HEK293 (cell line): Measurements from ENCODE around the gene PIP4K2B.

Experiments used
- BCL11A ChIP-seq: fragments of 450-650 bp; formaldehyde crosslinking; IDR thresholded peaks from 2 replicates; pipeline ENCODE4 v1.5.1; 2016; ENCODE audit warnings: low read depth, missing biosample characterization, missing genetic modification characterization
- FEZF1 ChIP-seq: fragments of 450-650 bp; formaldehyde crosslinking; IDR thresholded peaks from 2 replicates; pipeline ENCODE4 v1.5.1; 2016; ENCODE audit warnings: missing biosample characterization, missing genetic modification characterization
- OSR2 ChIP-seq: fragments of 450-650 bp; formaldehyde crosslinking; IDR thresholded peaks from 2 replicates; pipeline ENCODE4 v1.5.1; 2016; ENCODE audit warnings: missing biosample characterization, missing genetic modification characterization
- ZFP41 ChIP-seq: fragments of 450-650 bp; formaldehyde crosslinking; IDR thresholded peaks from 2 replicates; pipeline ENCODE4 v1.5.1; 2016; ENCODE audit warnings: missing biosample characterization, missing genetic modification characterization, borderline replicate concordance
- ZNF155 ChIP-seq: fragments of 450-650 bp; formaldehyde crosslinking; IDR thresholded peaks from 2 replicates; pipeline ENCODE4 v1.5.1; 2016; ENCODE audit warnings: missing biosample characterization, missing genetic modification characterization
- ZNF221 ChIP-seq: fragments of 450-650 bp; formaldehyde crosslinking; IDR thresholded peaks from 2 replicates; pipeline ENCODE4 v1.5.1; 2017; ENCODE audit warnings: missing biosample characterization, missing genetic modification characterization, borderline replicate concordance
- ZNF223 ChIP-seq: fragments of 450-650 bp; formaldehyde crosslinking; IDR thresholded peaks from 2 replicates; pipeline ENCODE4 v1.5.1; 2016; ENCODE audit warnings: missing biosample characterization, missing genetic modification characterization
- ZNF248 ChIP-seq: fragments of 450-650 bp; formaldehyde crosslinking; IDR thresholded peaks from 2 replicates; pipeline ENCODE4 v1.5.1; 2017; ENCODE audit warnings: missing biosample characterization, missing genetic modification characterization
- ZNF426 ChIP-seq: fragments of 450-650 bp; formaldehyde crosslinking; IDR thresholded peaks from 2 replicates; pipeline ENCODE4 v1.5.1; 2017; ENCODE audit warnings: missing biosample characterization, missing genetic modification characterization, mild to moderate bottlenecking, inconsistent platforms, moderate library complexity
- ZNF530 ChIP-seq: fragments of 450-650 bp; formaldehyde crosslinking; IDR thresholded peaks from 2 replicates; pipeline ENCODE4 v1.5.1; 2016; ENCODE audit warnings: low read depth, missing biosample characterization, missing genetic modification characterization
- ZNF747 ChIP-seq: fragments of 450-650 bp; formaldehyde crosslinking; IDR thresholded peaks from 2 replicates; pipeline ENCODE4 v1.5.1; 2016; ENCODE audit warnings: missing biosample characterization, missing genetic modification characterization
- ZXDB ChIP-seq: fragments of 450-650 bp; formaldehyde crosslinking; IDR thresholded peaks from 2 replicates; pipeline ENCODE4 v1.5.1; 2016; ENCODE audit warnings: missing biosample characterization, missing genetic modification characterization
- TF ChIP-seq, protein P1 (sequence below): fragments of 450-650 bp; formaldehyde crosslinking; IDR thresholded peaks from 2 replicates; pipeline ENCODE4 v1.5.1; 2016; ENCODE audit warnings: missing biosample characterization, missing genetic modification characterization
- TF ChIP-seq, protein P2 (sequence below): fragments of 450-650 bp; formaldehyde crosslinking; IDR thresholded peaks from 2 replicates; pipeline ENCODE4 v1.5.1; 2016; ENCODE audit warnings: missing biosample characterization, missing genetic modification characterization, borderline replicate concordance
- TF ChIP-seq, protein P3 (sequence below): fragments of 450-650 bp; formaldehyde crosslinking; IDR thresholded peaks from 2 replicates; pipeline ENCODE4 v1.5.1; 2017; ENCODE audit warnings: missing biosample characterization, mild to moderate bottlenecking, missing genetic modification characterization, moderate library complexity
- TF ChIP-seq, protein P4 (sequence below): fragments of 450-650 bp; IDR thresholded peaks from 2 replicates; pipeline ENCODE4 v1.5.1; 2018; ENCODE audit warnings: missing biosample characterization, mild to moderate bottlenecking, missing genetic modification characterization
- TF ChIP-seq, protein P5 (sequence below): fragments of 450-650 bp; formaldehyde crosslinking; IDR thresholded peaks from 2 replicates; pipeline ENCODE4 v1.5.1; 2016; ENCODE audit warnings: missing biosample characterization, missing genetic modification characterization
- TF ChIP-seq, protein P6 (sequence below): fragments of 450-650 bp; formaldehyde crosslinking; IDR thresholded peaks from 2 replicates; pipeline ENCODE4 v1.5.1; 2016; ENCODE audit warnings: missing biosample characterization, missing genetic modification characterization
- TF ChIP-seq, protein P7 (sequence below): fragments of 450-650 bp; formaldehyde crosslinking; IDR thresholded peaks from 2 replicates; pipeline ENCODE4 v1.5.1; 2016; ENCODE audit warnings: missing biosample characterization, missing genetic modification characterization
- TF ChIP-seq, protein P8 (sequence below): fragments of 450-650 bp; formaldehyde crosslinking; conservative IDR thresholded peaks from 2 replicates; pipeline ENCODE4 v1.5.1; 2016; ENCODE audit warnings: low read depth, missing biosample characterization, missing genetic modification characterization

PIP4K2B gene

DNA sequence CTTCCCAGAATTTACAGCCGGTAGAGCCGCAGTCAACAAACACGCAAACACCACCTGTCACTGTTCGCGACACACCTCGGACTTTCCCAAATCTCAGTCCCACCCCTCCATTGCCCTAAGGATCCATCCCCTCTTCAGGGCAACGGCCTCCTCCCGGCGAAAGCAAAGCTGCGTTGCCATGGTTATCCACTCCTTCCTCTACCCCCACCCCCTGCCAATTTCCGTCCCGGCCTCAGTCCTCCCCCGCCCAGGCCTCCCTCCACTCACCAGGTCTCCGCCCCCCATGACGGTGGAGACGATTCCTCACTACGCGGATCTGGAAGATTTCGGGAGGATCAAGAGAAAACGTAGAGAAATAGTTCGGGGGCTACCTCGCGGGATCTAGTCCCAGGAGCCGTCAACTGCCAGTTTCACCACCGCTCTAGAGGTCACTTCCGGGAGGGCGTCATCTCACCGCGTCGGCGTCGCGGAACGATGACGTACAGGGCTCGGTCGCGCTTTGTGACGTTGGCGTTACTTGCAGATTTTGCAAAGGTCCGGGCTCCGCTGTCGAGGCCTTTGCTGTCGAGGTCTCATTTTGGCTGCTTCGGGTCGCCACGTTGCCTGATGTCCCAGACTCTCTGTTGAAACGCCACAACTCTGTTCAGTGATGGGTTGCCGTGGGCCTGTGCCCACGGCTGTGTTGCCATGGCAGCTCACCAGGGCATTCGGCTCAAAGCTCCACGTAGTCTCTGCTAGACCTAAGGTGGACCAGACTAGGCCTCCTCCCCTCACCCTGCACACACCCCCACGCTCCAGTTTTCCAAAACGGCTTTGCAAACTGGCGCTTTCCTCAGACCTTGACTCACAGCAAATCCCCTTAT lies 25.8 kb upstream of the PIP4K2B start, which contains the start of gene CWC25 (continued):
- TF ChIP-seq, protein P1, sequence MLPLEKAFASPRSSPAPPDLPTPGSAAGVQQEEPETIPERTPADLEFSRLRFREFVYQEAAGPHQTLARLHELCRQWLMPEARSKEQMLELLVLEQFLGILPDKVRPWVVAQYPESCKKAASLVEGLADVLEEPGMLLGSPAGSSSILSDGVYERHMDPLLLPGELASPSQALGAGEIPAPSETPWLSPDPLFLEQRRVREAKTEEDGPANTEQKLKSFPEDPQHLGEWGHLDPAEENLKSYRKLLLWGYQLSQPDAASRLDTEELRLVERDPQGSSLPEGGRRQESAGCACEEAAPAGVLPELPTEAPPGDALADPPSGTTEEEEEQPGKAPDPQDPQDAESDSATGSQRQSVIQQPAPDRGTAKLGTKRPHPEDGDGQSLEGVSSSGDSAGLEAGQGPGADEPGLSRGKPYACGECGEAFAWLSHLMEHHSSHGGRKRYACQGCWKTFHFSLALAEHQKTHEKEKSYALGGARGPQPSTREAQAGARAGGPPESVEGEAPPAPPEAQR: no peak
- TF ChIP-seq, protein P2, sequence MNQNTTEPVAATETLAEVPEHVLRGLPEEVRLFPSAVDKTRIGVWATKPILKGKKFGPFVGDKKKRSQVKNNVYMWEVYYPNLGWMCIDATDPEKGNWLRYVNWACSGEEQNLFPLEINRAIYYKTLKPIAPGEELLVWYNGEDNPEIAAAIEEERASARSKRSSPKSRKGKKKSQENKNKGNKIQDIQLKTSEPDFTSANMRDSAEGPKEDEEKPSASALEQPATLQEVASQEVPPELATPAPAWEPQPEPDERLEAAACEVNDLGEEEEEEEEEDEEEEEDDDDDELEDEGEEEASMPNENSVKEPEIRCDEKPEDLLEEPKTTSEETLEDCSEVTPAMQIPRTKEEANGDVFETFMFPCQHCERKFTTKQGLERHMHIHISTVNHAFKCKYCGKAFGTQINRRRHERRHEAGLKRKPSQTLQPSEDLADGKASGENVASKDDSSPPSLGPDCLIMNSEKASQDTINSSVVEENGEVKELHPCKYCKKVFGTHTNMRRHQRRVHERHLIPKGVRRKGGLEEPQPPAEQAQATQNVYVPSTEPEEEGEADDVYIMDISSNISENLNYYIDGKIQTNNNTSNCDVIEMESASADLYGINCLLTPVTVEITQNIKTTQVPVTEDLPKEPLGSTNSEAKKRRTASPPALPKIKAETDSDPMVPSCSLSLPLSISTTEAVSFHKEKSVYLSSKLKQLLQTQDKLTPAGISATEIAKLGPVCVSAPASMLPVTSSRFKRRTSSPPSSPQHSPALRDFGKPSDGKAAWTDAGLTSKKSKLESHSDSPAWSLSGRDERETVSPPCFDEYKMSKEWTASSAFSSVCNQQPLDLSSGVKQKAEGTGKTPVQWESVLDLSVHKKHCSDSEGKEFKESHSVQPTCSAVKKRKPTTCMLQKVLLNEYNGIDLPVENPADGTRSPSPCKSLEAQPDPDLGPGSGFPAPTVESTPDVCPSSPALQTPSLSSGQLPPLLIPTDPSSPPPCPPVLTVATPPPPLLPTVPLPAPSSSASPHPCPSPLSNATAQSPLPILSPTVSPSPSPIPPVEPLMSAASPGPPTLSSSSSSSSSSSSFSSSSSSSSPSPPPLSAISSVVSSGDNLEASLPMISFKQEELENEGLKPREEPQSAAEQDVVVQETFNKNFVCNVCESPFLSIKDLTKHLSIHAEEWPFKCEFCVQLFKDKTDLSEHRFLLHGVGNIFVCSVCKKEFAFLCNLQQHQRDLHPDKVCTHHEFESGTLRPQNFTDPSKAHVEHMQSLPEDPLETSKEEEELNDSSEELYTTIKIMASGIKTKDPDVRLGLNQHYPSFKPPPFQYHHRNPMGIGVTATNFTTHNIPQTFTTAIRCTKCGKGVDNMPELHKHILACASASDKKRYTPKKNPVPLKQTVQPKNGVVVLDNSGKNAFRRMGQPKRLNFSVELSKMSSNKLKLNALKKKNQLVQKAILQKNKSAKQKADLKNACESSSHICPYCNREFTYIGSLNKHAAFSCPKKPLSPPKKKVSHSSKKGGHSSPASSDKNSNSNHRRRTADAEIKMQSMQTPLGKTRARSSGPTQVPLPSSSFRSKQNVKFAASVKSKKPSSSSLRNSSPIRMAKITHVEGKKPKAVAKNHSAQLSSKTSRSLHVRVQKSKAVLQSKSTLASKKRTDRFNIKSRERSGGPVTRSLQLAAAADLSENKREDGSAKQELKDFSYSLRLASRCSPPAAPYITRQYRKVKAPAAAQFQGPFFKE (tag by site-specific recombination): no peak
- TF ChIP-seq, protein P3, sequence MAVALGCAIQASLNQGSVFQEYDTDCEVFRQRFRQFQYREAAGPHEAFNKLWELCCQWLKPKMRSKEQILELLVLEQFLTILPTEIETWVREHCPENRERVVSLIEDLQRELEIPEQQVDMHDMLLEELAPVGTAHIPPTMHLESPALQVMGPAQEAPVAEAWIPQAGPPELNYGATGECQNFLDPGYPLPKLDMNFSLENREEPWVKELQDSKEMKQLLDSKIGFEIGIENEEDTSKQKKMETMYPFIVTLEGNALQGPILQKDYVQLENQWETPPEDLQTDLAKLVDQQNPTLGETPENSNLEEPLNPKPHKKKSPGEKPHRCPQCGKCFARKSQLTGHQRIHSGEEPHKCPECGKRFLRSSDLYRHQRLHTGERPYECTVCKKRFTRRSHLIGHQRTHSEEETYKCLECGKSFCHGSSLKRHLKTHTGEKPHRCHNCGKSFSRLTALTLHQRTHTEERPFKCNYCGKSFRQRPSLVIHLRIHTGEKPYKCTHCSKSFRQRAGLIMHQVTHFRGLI: 0 out of 2 replicates have a peak, but pooled peaks have one; percentile 55
- TF ChIP-seq ZNF530 (tag by site-specific recombination): no peak
- no peak for TF ChIP-seq ZFP41 (tag by site-specific recombination)
- TF ChIP-seq, protein P4, sequence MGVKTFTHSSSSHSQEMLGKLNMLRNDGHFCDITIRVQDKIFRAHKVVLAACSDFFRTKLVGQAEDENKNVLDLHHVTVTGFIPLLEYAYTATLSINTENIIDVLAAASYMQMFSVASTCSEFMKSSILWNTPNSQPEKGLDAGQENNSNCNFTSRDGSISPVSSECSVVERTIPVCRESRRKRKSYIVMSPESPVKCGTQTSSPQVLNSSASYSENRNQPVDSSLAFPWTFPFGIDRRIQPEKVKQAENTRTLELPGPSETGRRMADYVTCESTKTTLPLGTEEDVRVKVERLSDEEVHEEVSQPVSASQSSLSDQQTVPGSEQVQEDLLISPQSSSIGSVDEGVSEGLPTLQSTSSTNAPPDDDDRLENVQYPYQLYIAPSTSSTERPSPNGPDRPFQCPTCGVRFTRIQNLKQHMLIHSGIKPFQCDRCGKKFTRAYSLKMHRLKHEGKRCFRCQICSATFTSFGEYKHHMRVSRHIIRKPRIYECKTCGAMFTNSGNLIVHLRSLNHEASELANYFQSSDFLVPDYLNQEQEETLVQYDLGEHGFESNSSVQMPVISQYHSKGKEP (tag by site-specific recombination): no peak; the same call in none of the 2 replicates
- TF ChIP-seq, protein P5, sequence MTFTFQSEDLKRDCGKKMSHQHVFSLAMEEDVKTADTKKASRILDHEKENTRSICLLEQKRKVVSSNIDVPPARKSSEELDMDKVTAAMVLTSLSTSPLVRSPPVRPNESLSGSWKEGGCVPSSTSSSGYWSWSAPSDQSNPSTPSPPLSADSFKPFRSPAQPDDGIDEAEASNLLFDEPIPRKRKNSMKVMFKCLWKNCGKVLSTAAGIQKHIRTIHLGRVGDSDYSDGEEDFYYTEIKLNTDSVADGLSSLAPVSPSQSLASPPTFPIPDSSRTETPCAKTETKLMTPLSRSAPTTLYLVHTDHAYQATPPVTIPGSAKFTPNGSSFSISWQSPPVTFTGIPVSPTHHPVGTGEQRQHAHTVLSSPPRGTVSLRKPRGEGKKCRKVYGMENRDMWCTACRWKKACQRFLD (tag by site-specific recombination): no peak
- no peak for TF ChIP-seq ZNF747
- no peak for TF ChIP-seq FEZF1 (tag by site-specific recombination)
- TF ChIP-seq, protein P6, sequence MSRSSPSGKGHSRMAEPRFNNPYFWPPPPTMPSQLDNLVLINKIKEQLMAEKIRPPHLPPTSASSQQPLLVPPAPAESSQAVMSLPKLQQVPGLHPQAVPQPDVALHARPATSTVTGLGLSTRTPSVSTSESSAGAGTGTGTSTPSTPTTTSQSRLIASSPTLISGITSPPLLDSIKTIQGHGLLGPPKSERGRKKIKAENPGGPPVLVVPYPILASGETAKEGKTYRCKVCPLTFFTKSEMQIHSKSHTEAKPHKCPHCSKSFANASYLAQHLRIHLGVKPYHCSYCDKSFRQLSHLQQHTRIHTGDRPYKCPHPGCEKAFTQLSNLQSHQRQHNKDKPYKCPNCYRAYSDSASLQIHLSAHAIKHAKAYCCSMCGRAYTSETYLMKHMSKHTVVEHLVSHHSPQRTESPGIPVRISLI: no peak
- TF ChIP-seq ZNF221 (tag by site-specific recombination): no peak
- TF ChIP-seq, protein P7, sequence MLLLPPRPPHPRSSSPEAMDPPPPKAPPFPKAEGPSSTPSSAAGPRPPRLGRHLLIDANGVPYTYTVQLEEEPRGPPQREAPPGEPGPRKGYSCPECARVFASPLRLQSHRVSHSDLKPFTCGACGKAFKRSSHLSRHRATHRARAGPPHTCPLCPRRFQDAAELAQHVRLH (tag by site-specific recombination): peak; percentile 95
- TF ChIP-seq OSR2 (tag by site-specific recombination): no peak
- TF ChIP-seq, protein P8, sequence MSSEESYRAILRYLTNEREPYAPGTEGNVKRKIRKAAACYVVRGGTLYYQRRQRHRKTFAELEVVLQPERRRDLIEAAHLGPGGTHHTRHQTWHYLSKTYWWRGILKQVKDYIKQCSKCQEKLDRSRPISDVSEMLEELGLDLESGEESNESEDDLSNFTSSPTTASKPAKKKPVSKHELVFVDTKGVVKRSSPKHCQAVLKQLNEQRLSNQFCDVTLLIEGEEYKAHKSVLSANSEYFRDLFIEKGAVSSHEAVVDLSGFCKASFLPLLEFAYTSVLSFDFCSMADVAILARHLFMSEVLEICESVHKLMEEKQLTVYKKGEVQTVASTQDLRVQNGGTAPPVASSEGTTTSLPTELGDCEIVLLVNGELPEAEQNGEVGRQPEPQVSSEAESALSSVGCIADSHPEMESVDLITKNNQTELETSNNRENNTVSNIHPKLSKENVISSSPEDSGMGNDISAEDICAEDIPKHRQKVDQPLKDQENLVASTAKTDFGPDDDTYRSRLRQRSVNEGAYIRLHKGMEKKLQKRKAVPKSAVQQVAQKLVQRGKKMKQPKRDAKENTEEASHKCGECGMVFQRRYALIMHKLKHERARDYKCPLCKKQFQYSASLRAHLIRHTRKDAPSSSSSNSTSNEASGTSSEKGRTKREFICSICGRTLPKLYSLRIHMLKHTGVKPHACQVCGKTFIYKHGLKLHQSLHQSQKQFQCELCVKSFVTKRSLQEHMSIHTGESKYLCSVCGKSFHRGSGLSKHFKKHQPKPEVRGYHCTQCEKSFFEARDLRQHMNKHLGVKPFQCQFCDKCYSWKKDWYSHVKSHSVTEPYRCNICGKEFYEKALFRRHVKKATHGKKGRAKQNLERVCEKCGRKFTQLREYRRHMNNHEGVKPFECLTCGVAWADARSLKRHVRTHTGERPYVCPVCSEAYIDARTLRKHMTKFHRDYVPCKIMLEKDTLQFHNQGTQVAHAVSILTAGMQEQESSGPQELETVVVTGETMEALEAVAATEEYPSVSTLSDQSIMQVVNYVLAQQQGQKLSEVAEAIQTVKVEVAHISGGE (tag by site-specific recombination): peak; percentile 91
- no peak for TF ChIP-seq ZNF248
- TF ChIP-seq ZNF426: no peak
- TF ChIP-seq ZNF223: peak; percentile 73; the same call in 1 of the 2 replicates
- TF ChIP-seq ZXDB: peak; percentile 90
- TF ChIP-seq ZNF155 (tag by site-specific recombination): no peak
- TF ChIP-seq BCL11A (tag by site-specific recombination): 0 out of 2 replicates have a peak, but pooled peaks have one; percentile 25
